K562 (cell line): Measurements from ENCODE around the gene IPO5. TPM values are rescaled to one million over a fixed set of nuclear protein-coding genes. Genes with fewer than 3 reads are reported as not detected.

Experiments used
- ATAC-seq: fragments of 200-7000 bp; cut with Tn5 transposase; 3 replicates; pipeline ENCODE4 v1.9.1; 2020; ENCODE audit warnings: moderate library complexity
- BruUV-seq: library from RNA; stranded (reverse); fragments of 400-500 nt; replicated peaks from 2 replicates; lab custom pipeline; 2021; lab: Mats Ljungman, UMichigan
- CTCF ChIA-PET: fragments of 300-600 bp; formaldehyde crosslinking; extraction: SDS; loops from one replicate; lab custom pipeline; 2021; ENCODE audit warnings: low intra/inter-chr PET ratio; lab: Yijun Ruan, JAX
- POLR2A ChIA-PET: fragments of 300-600, 350-650 bp; sonication (Branson Sonifier 250); formaldehyde crosslinking; extraction: SDS; loops from one replicate; lab custom pipeline; 2021; ENCODE audit warnings: antibody characterized with exemption, inconsistent platforms; lab: Yijun Ruan, JAX
- DNase-seq, 4 experiments: peaks; one replicate each; pipeline versions ENCODE4 v3.0.0 to v3.0.0-alpha.2; 2011 to 2018; ENCODE audit warnings: low spot score in 3 of 4, mixed read lengths in 3 of 4; ENCODE audit errors: extremely low read depth in 1 of 4
- FAIRE-seq: peaks from 2 replicates; lab custom pipeline; 2011; peaks lifted over from hg19 to GRCh38; lab: Jason Lieb, UNC
- H2AFZ ChIP-seq: 2 replicates; pipeline ENCODE4 v1.6.0; 2011; ENCODE audit warnings: low read depth, low read length, control low read depth, inconsistent platforms
- H3K27ac ChIP-seq: fragments of 200-600 bp; 3 replicates; pipeline ENCODE4 v1.8.0; 2011; ENCODE audit warnings: low read depth, mild to moderate bottlenecking, control low read depth, inconsistent platforms, low read length, moderate library complexity, mixed read lengths; ENCODE audit errors: extremely low read depth
- H3K27me3 ChIP-seq, 2 experiments: fragments of 300-600 bp in 1 of 2; 2 replicates in 1 of 2; 3 replicates in 1 of 2; pipeline versions ENCODE4 v1.6.0 to v1.8.0; 2011; ENCODE audit warnings: inconsistent platforms in 2 of 2, low read length in 2 of 2, mild to moderate bottlenecking in 1 of 2, mixed read lengths in 1 of 2, moderate library complexity in 1 of 2; ENCODE audit not compliant: control insufficient read depth in 2 of 2, insufficient read depth in 2 of 2
- H3K36me3 ChIP-seq: fragments of 300-600 bp; 3 replicates; pipeline ENCODE4 v1.8.0; 2011; ENCODE audit warnings: mild to moderate bottlenecking, low read length, inconsistent platforms; ENCODE audit not compliant: control insufficient read depth, insufficient read depth
- H3K4me1 ChIP-seq, 2 experiments: fragments of 200-600 bp in 1 of 2; replicated peaks in 1 of 2; 2 replicates in 1 of 2; 3 replicates in 1 of 2; pipeline versions ENCODE4 v1.5.1 to v1.8.0; 2011; ENCODE audit warnings: inconsistent platforms in 2 of 2, low read length in 2 of 2, mild to moderate bottlenecking in 1 of 2, mixed read lengths in 1 of 2, moderate library complexity in 1 of 2; ENCODE audit not compliant: control insufficient read depth in 2 of 2, insufficient read depth in 2 of 2
- H3K4me2 ChIP-seq: 2 replicates; pipeline ENCODE4 v1.6.1; 2011; ENCODE audit warnings: low read length, control low read depth, inconsistent platforms, mixed read lengths; ENCODE audit not compliant: insufficient read depth
- H3K4me3 ChIP-seq: fragments of 200-600 bp; sonication (generic), shearing (Covaris generic); 2 replicates; pipeline ENCODE4 v1.5.1; 2016; ENCODE audit warnings: control low read depth, inconsistent platforms
- H3K79me2 ChIP-seq: fragments of 200-600 bp; 3 replicates; pipeline ENCODE4 v1.8.0; 2011; ENCODE audit warnings: low read length, inconsistent platforms; ENCODE audit not compliant: control insufficient read depth, insufficient read depth
- H3K9ac ChIP-seq, 2 experiments: 2 replicates each; pipeline versions ENCODE4 v1.6.0 to v1.6.1; 2011; ENCODE audit warnings: low read depth in 2 of 2, low read length in 2 of 2, control low read depth in 1 of 2, inconsistent platforms in 1 of 2, mild to moderate bottlenecking in 1 of 2, mixed read lengths in 1 of 2; ENCODE audit not compliant: insufficient read depth in 1 of 2
- H3K9me1 ChIP-seq: one replicate; pipeline ENCODE4 v1.6.0; 2011; ENCODE audit warnings: inconsistent platforms, mild to moderate bottlenecking, low read length, moderate library complexity; ENCODE audit not compliant: control insufficient read depth, insufficient read depth
- H3K9me3 ChIP-seq: replicated peaks from 2 replicates; pipeline ENCODE4 v1.5.1; 2011; ENCODE audit warnings: low read depth, low read length, inconsistent platforms; ENCODE audit not compliant: control insufficient read depth, insufficient read depth
- H4K20me1 ChIP-seq: replicated peaks from 2 replicates; pipeline ENCODE4 v1.6.1; 2011; ENCODE audit warnings: low read length, inconsistent platforms, mixed read lengths; ENCODE audit not compliant: control insufficient read depth, insufficient read depth
- DACH1 ChIP-seq: fragments of 450-650 bp; IDR thresholded peaks from 2 replicates; pipeline ENCODE4 v1.6.1; 2018; ENCODE audit not compliant: partially characterized antibody
- DLX4 ChIP-seq: fragments of 250-450 bp; sonication (Bioruptor Pico); IDR thresholded peaks from 2 replicates; pipeline ENCODE4 v1.6.1; 2021; ENCODE audit warnings: mild to moderate bottlenecking
- MEF2A ChIP-seq: IDR thresholded peaks from 2 replicates; pipeline ENCODE4 v1.6.1; 2011; ENCODE audit warnings: low read depth, mild to moderate bottlenecking, low read length, moderate library complexity; ENCODE audit not compliant: control insufficient read depth
- MNT ChIP-seq, 2 experiments: fragments of 450-650 bp; conservative IDR thresholded peaks; 2 replicates each; pipeline ENCODE4 v1.6.1; 2017; ENCODE audit warnings: mild to moderate bottlenecking in 2 of 2, moderate library complexity in 2 of 2
- MTA2 ChIP-seq: fragments of 450-650 bp; IDR thresholded peaks from 2 replicates; pipeline ENCODE4 v1.6.1; 2016; ENCODE audit warnings: low read depth
- PHB2 ChIP-seq: fragments of 450-650 bp; IDR thresholded peaks from 2 replicates; pipeline ENCODE4 v1.6.1; 2017; ENCODE audit warnings: low read depth
- RREB1 ChIP-seq: fragments of 250-450 bp; sonication (Bioruptor Pico); IDR thresholded peaks from 2 replicates; pipeline ENCODE4 v1.4.0; 2020
- SIX5 ChIP-seq, 2 experiments: IDR thresholded peaks; 2 replicates each; pipeline ENCODE4 v1.6.1; 2011; ENCODE audit warnings: low read length in 2 of 2, borderline replicate concordance in 1 of 2, low read depth in 1 of 2, mild to moderate bottlenecking in 1 of 2, moderate library complexity in 1 of 2; ENCODE audit not compliant: insufficient read depth in 1 of 2
- WGBS: fragments of 100-300 bp; shearing (Covaris generic); methylation state at CpG from one replicate; pipeline ENCODE4 v1.1.6; 2016; ENCODE audit warnings: low coverage, mixed read lengths; ENCODE audit not compliant: insufficient coverage; ENCODE audit errors: missing lambda C conversion rate; 5-methylcytosine and 5-hydroxymethylcytosine counted together
- in situ Hi-C: fragments of 300-500 bp; cut with MboI; formaldehyde crosslinking; loops from 4 replicates; pipeline ENCODE4 v1.15.0; 2018; ENCODE audit warnings: inconsistent platforms, mixed read lengths
- intact Hi-C: fragments of 100-400 bp; cut with micrococcal nuclease; formaldehyde crosslinking; loops from 2 replicates; pipeline ENCODE4 v1.14.2; 2022
- polyA plus RNA-seq, 8 experiments: library from polyadenylated mRNA; depleted of rRNA in 4 of 8; stranded (reverse) in 5 of 8; unstranded in 3 of 8; fragments of >200 nt; fragmentation: Nextera tagmentation in 2 of 8; fragmentation: Illumina TruSeq in 1 of 8; extraction: Ambion mirVana in 2 of 8; extraction: Trizol in 1 of 8; gene quantifications; 2 replicates each; pipeline versions ENCODE4 v1.2.1 to v1.2.3, GENCODE V29; 2011 to 2014; ENCODE audit warnings: inconsistent platforms in 1 of 8, missing spikeins in 1 of 8
- total RNA-seq, 7 experiments: library from RNA; depleted of rRNA in 6 of 7; stranded (reverse); fragments of >200 nt in 6 of 7; fragmentation: Illumina TruSeq in 2 of 7; extraction: Trizol in 2 of 7; gene quantifications; 2 replicates each; pipeline versions ENCODE4 v1.2.1 to v1.2.3, GENCODE V29; 2011 to 2021; ENCODE audit warnings: low replicate concordance in 1 of 7

Gene IPO5
- total and polyA plus RNA-seq, 9 of the 15 experiments (the other 6 are each of a cell fraction or from before 2014, with no cell fraction given): 45.8 to 206 (median 134) TPM

GRCh38 chr13:98069985-98070384 lies 116.5 kb downstream of the IPO5 start:
- CTCF ChIA-PET: no interaction called here
- BruUV-seq: no TSS peak
- Histone ChIP-seq H3K4me2 (no peak overlapping the region), H3K4me1 (no peaks in the 10 kb centered on the region), H3K4me3 (no peak overlapping the region)
- TF ChIP-seq DLX4 (CRISPR knock-in tag) (no peak), DACH1 (no peak), MNT (conservative IDR thresholded peaks at IDR 0.05) (no peak), SIX5 (IDR thresholded peaks at IDR 0.05; ENCODE audit: borderline replicate concordance in 1 of 2, insufficient read depth in 1 of 2, low read depth in 1 of 2, low read length in 2 of 2) (no peak), MTA2 (no peak), PHB2 (no peak), MEF2A (no peak), RREB1 (no peak)
- TF ChIP-seq, all 486 proteins: peak for 0
- Histone ChIP-seq H3K9me1 (no peaks in the 10 kb centered on the region), H3K27me3 (no peaks in the 10 kb centered on the region; a peak in 3 of 5 replicates), H3K27ac (no peak overlapping the region), H3K36me3 (no peaks in the 10 kb centered on the region), H4K20me1 (no peaks in the 10 kb centered on the region), H2AFZ (no peak overlapping the region), H3K79me2 (no peaks in the 10 kb centered on the region), H3K9me3 (no peaks in the 10 kb centered on the region), H3K9ac (no peak overlapping the region)
- DNase-seq (no peak), ATAC-seq (no peak), FAIRE-seq (no peak)
- WGBS: 0% methylated on average over 1 of the region's 1 CpG
- intact Hi-C loops (no loop called here), in situ Hi-C loops (no loop called here)
- POLR2A ChIA-PET: no interaction called here
